HL-60/S4 treated with retinoic acid at 250 ng/mL for 4 days and 3 days (cell line): ENCODE measurements around the gene OR52E2.

Experiments
- in situ Hi-C: fragments of 300-500 bp; cut with MboI; formaldehyde crosslinking; loops from 2 replicates; pipeline ENCODE4 v1.7.0; 2022; ENCODE audit warnings: low sequenced_read_pairs

Gene OR52E2

DNA sequence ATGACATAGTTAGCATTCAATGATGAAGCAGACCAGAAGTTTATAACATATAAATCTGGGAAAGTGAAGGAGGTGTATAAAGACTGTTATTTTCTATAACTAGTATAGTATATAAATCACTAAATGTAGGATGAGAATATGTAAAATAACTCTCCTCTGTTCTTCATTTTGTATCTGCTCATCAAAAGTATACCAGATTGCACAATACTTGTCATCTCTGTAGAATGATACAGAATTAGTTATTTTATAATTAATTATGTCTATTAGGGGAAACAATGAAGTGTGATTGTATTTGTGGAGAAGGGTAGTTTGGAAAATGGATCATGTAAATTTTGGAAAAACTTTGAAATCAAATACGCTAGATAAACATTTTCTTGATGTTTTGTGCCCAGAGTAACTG is 46.4 kb downstream of the OR52E2 start:
- in situ Hi-C loops: loop anchor here (25.0 kb wide), 1 partner anchor 826 kb away; no protein-coding TSS in a partner anchor

DNA sequence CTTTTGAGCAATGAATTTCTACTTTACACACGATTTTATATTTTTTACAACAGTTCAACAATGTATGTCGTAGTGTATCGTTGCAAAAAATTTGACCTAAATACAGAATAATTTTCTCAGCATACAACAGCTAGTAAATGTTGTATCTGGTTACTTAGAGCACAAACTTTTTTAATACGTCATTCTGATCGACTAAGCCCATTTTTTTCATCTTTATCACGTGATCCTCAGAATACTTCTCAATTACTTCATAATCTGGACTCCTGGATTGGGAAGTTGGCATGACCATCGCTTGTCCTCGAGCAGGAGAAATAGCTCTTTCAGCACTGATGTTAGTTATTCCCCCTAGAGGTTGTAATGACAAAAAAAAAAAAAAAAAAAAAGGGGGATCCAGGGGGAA is 48.2 kb downstream of the OR52E2 start:
- in situ Hi-C loops: loop anchor here (25.0 kb wide), 1 partner anchor 824 kb away; no protein-coding TSS in a partner anchor
